Measurements from ENCODE around the gene HKDC1.

DNA sequence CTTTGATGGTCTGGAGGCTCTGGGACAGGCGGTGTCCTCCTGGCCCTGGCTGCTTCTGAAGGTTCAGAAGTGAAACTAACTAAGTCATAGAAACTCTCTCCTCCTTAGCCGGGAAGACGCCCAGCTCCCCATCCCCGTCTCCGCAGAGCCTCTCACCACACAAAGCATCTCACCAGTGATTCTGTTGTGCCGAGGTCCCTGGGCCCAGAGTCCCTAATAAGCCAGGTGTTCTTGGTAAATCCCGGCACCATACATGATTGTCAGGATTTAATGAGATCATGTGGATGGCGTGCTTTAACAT, 9.4 kb downstream of the HKDC1 start:
- TF ChIP-seq, protein P1, sequence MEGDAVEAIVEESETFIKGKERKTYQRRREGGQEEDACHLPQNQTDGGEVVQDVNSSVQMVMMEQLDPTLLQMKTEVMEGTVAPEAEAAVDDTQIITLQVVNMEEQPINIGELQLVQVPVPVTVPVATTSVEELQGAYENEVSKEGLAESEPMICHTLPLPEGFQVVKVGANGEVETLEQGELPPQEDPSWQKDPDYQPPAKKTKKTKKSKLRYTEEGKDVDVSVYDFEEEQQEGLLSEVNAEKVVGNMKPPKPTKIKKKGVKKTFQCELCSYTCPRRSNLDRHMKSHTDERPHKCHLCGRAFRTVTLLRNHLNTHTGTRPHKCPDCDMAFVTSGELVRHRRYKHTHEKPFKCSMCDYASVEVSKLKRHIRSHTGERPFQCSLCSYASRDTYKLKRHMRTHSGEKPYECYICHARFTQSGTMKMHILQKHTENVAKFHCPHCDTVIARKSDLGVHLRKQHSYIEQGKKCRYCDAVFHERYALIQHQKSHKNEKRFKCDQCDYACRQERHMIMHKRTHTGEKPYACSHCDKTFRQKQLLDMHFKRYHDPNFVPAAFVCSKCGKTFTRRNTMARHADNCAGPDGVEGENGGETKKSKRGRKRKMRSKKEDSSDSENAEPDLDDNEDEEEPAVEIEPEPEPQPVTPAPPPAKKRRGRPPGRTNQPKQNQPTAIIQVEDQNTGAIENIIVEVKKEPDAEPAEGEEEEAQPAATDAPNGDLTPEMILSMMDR (IDR thresholded peaks at IDR 0.05; ENCODE audit: low read depth, low read length, missing input control) = no peak
- TF ChIP-seq, protein P2, sequence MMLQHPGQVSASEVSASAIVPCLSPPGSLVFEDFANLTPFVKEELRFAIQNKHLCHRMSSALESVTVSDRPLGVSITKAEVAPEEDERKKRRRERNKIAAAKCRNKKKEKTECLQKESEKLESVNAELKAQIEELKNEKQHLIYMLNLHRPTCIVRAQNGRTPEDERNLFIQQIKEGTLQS (IDR thresholded peaks at IDR 0.05) = no peak
- TF ChIP-seq RAD21 (IDR thresholded peaks at IDR 0.05) = no peak
